Mesendoderm (in vitro differentiated cells): ENCODE data around the gene NUDCD3.

Experiments
- DNase-seq: peaks from one replicate; pipeline ENCODE4 v3.0.0; 2013
- H2AK5ac ChIP-seq: 2 replicates; pipeline ENCODE4 v1.6.1; 2013; ENCODE audit warnings: low read length, inconsistent platforms
- H2BK120ac ChIP-seq: 2 replicates; pipeline ENCODE4 v1.6.1; 2013; ENCODE audit warnings: low read depth, mild to moderate bottlenecking, low read length, moderate library complexity, mixed read lengths
- H2BK15ac ChIP-seq: replicated peaks from 2 replicates; pipeline ENCODE4 v1.6.1; 2013; ENCODE audit warnings: low read depth, mild to moderate bottlenecking, moderate library complexity
- H2BK5ac ChIP-seq: 2 replicates; pipeline ENCODE4 v1.6.1; 2013; ENCODE audit warnings: low read length, inconsistent platforms
- H3K18ac ChIP-seq: 2 replicates; pipeline ENCODE4 v1.6.1; 2013; ENCODE audit warnings: mild to moderate bottlenecking, low read length, mixed read lengths
- H3K23ac ChIP-seq: one replicate; pipeline ENCODE4 v1.6.1; 2013; ENCODE audit warnings: low read length
- H3K27ac ChIP-seq: 2 replicates; pipeline ENCODE4 v1.5.1; 2013; ENCODE audit warnings: low read depth, mild to moderate bottlenecking, inconsistent platforms, low read length, moderate library complexity
- H3K27me3 ChIP-seq: 2 replicates; pipeline ENCODE4 v1.6.1; 2013; ENCODE audit warnings: low read length, control low read depth, mild to moderate bottlenecking, inconsistent platforms; ENCODE audit not compliant: insufficient read depth, poor library complexity
- H3K36me3 ChIP-seq: 2 replicates; pipeline ENCODE4 v1.6.1; 2013; ENCODE audit warnings: low read length, inconsistent platforms; ENCODE audit not compliant: control insufficient read depth, insufficient read depth
- H3K4ac ChIP-seq: one replicate; pipeline ENCODE4 v1.6.1; 2013; ENCODE audit warnings: low read depth, mild to moderate bottlenecking, low read length, moderate library complexity
- H3K4me1 ChIP-seq: 2 replicates; pipeline ENCODE4 v1.6.1; 2013; ENCODE audit warnings: low read depth, low read length, inconsistent platforms; ENCODE audit not compliant: control insufficient read depth
- H3K4me2 ChIP-seq: 2 replicates; pipeline ENCODE4 v1.6.1; 2013; ENCODE audit warnings: low read length
- H3K4me3 ChIP-seq: 2 replicates; pipeline ENCODE4 v1.5.1; 2013; ENCODE audit warnings: mild to moderate bottlenecking, low read length
- H3K56ac ChIP-seq: one replicate; pipeline ENCODE4 v1.6.1; 2013; ENCODE audit warnings: low read length
- H3K79me1 ChIP-seq: 2 replicates; pipeline ENCODE4 v1.6.1; 2013; ENCODE audit warnings: low read length, inconsistent platforms
- H3K79me2 ChIP-seq: 2 replicates; pipeline ENCODE4 v1.6.1; 2013; ENCODE audit warnings: mild to moderate bottlenecking, low read length; ENCODE audit not compliant: control insufficient read depth, insufficient read depth
- H3K9ac ChIP-seq: 2 replicates; pipeline ENCODE4 v1.6.1; 2013; ENCODE audit warnings: low read length, inconsistent platforms
- H4K5ac ChIP-seq: one replicate; pipeline ENCODE4 v1.6.1; 2013; ENCODE audit warnings: low read length
- H4K8ac ChIP-seq: one replicate; pipeline ENCODE4 v1.6.1; 2013; ENCODE audit warnings: low read depth, mild to moderate bottlenecking, control low read depth, low read length, moderate library complexity
- WGBS: extraction: QIAGEN DNeasy Blood & Tissue Kit; methylation state at CpG from one replicate; pipeline ENCODE4 v1.1.7; 2013; ENCODE audit warnings: low lambda C conversion rate, missing lambda C conversion rate; ENCODE audit not compliant: insufficient coverage; ENCODE audit errors: extremely low coverage; 5-methylcytosine and 5-hydroxymethylcytosine counted together

NUDCD3 gene

DNA sequence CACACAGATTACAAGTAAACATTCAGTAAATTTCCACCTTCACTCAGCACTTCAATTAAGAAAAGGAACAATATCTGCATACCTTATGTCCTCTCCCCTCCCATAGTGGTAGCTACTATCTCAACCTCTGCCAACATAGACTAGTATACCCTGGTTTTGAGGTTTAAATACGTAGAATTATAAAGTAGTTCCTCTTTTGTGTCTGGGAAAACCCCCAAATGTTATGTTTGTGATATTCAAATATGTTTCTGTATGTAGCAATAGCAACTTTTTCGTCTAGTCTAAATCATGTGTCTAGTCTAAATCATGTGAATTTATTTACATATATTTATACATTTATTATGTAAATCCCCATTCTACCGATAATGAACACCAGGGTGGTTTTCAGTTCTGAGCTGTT, 151.9 kb downstream of the NUDCD3 start:
- H2AK5ac ChIP-seq, result no peak overlapping the region
- H3K4me1 ChIP-seq, result no peaks in the 10 kb centered on the region
- no peak overlapping the region for H3K9ac ChIP-seq
- no peaks in the 10 kb centered on the region for H3K36me3 ChIP-seq
- peaks cover 1% of the 10 kb centered on the region for H3K27me3 ChIP-seq
- no peak overlapping the region for H3K4me3 ChIP-seq
- H3K79me2 ChIP-seq, result no peaks in the 10 kb centered on the region
- no peak overlapping the region for H4K8ac ChIP-seq
- no peaks in the 10 kb centered on the region for H3K79me1 ChIP-seq
- H3K56ac ChIP-seq, result no peak overlapping the region
- no peak overlapping the region for H3K23ac ChIP-seq
- H2BK120ac ChIP-seq, result no peak overlapping the region
- H3K18ac ChIP-seq, result no peak overlapping the region
- no peak overlapping the region for H3K4ac ChIP-seq
- no peak overlapping the region for H4K5ac ChIP-seq
- H2BK15ac ChIP-seq, result no peak overlapping the region
- no peak for DNase-seq
- no peak overlapping the region for H2BK5ac ChIP-seq
- H3K4me2 ChIP-seq, result no peak overlapping the region
- no CpG with 5 or more reads among the region's 3 CpGs for whole genome bisulfite sequencing
- H3K27ac ChIP-seq, result no peak overlapping the region

DNA sequence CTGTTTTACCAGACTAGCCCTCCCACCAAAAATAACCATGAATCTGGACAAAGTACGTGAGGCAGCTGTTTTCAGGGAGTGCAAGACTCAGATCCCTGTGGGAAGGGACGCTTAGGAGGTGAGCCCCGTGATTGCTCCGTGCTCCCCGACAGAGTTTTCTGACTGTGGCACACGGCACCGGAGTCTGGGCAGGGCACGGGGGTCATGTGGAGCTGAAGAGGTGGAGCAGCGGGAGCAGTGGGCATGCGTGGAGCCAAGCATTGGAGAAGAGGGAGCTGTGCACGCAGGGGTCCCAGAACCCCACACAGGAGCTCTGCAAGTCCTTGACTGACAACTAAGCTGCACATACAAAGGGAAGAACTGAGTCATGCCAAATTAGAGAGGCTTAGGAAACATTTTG, 154.0 kb downstream of the NUDCD3 start:
- WGBS, result no CpG with 5 or more reads among the region's 11 CpGs
- Histone ChIP-seq H3K36me3 (no peaks in the 10 kb centered on the region), H3K18ac (no peak overlapping the region), H3K27ac (no peak overlapping the region), H2BK15ac (no peak overlapping the region), H3K4me2 (no peak overlapping the region), H3K27me3 (peaks cover 1% of the 10 kb centered on the region), H3K79me2 (no peaks in the 10 kb centered on the region), H4K8ac (no peak overlapping the region), H3K23ac (no peak overlapping the region), H3K4me3 (no peak overlapping the region), H3K56ac (no peak overlapping the region), H3K4me1 (no peaks in the 10 kb centered on the region), H3K79me1 (no peaks in the 10 kb centered on the region), H3K9ac (no peak overlapping the region), H3K4ac (no peak overlapping the region), H2BK5ac (no peak overlapping the region), H2AK5ac (no peak overlapping the region), H4K5ac (no peak overlapping the region), H2BK120ac (no peak overlapping the region)
- no peak for DNase-seq

DNA sequence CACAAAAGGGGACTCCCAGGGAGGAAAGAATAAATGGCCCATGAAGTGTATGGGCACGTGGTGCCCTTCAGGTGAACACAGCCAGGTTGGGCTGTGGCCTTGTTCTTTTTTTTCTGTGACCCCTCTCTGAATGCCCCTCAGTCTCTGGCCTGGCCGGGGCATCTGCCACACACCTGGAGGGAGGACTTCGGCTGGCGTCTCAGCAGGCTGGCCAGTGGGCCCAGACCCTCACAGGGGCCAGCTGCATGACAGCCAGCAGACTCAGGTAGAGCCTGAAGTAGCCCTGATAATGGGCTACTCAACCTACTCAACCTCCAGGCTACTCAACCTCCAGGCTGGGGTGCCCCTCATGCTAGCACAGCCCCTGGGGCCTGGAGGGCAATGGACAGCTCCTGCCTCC, 155.3 kb downstream of the NUDCD3 start:
- Histone ChIP-seq H3K27ac (no peak overlapping the region), H3K4me1 (no peaks in the 10 kb centered on the region), H3K79me2 (no peaks in the 10 kb centered on the region), H2AK5ac (no peak overlapping the region), H3K4me3 (no peak overlapping the region), H2BK5ac (no peak overlapping the region), H3K79me1 (no peaks in the 10 kb centered on the region), H3K56ac (no peak overlapping the region), H3K18ac (no peak overlapping the region), H2BK120ac (no peak overlapping the region), H3K9ac (no peak overlapping the region), H3K23ac (no peak overlapping the region), H4K5ac (no peak overlapping the region), H3K36me3 (no peaks in the 10 kb centered on the region), H3K4ac (no peak overlapping the region), H4K8ac (no peak overlapping the region), H2BK15ac (no peak overlapping the region), H3K4me2 (no peak overlapping the region), H3K27me3 (peaks cover 1% of the 10 kb centered on the region)
- no CpG with 5 or more reads among the region's 4 CpGs for WGBS
- DNase-seq, result no peak

GRCh38 chr7:44334734-44335097, 155.7 kb downstream of the NUDCD3 start:
- H2BK120ac ChIP-seq, result no peak overlapping the region
- H3K56ac ChIP-seq, result no peak overlapping the region
- no peaks in the 10 kb centered on the region for H3K79me2 ChIP-seq
- H3K36me3 ChIP-seq, result no peaks in the 10 kb centered on the region
- peaks cover 1% of the 10 kb centered on the region for H3K27me3 ChIP-seq
- no peak overlapping the region for H2AK5ac ChIP-seq
- no peak overlapping the region for H3K23ac ChIP-seq
- no peak overlapping the region for H3K4me2 ChIP-seq
- H3K4ac ChIP-seq, result no peak overlapping the region
- H4K8ac ChIP-seq, result no peak overlapping the region
- no peak overlapping the region for H2BK5ac ChIP-seq
- no peak for DNase-seq
- H2BK15ac ChIP-seq, result no peak overlapping the region
- no peak overlapping the region for H4K5ac ChIP-seq
- no peaks in the 10 kb centered on the region for H3K79me1 ChIP-seq
- WGBS, result no CpG with 5 or more reads among the region's 11 CpGs
- H3K4me1 ChIP-seq, result no peaks in the 10 kb centered on the region
- no peak overlapping the region for H3K27ac ChIP-seq
- H3K9ac ChIP-seq, result no peak overlapping the region
- H3K4me3 ChIP-seq, result no peak overlapping the region
- no peak overlapping the region for H3K18ac ChIP-seq

DNA sequence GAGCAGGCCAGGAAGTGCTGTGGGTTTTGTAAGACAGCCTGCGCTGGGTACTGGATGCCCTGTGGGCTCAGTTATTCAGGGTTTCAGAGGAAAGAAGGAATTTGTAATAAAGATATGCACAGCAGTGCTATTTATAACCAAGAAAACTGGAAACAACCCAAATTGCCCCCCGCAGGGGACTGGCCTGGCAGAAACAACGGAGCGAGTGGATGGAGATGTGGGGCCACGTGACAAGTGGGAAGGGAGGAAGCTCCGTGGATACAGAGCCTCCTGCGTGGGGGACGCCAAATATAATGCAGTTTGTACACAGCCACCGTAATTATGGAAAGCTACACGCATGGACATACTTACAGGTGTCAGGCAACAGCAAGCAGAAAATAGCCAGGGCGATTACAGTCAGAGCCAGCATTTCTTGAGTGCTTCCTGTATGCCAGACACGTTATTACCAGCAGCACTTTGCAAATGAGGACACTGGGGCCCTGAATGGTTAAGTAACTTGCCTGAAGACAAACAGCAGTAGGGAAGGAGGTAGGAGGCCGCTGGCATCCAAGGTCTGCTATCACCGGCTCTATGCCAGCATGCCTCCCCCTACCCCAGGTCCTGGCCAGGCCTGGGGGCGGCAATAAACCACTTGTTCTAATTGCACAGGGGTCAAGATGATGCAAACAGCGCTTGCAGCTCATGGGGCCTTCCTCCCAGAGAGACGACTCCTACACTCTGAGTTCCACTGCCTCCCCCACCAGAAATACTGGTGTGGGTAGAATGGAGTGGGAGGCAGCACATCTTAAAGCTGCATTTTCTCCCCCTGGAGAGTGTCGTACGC, 156.3 kb downstream of the NUDCD3 start:
- no peaks in the 10 kb centered on the region for H3K36me3 ChIP-seq
- H3K18ac ChIP-seq, result no peak overlapping the region
- no peak overlapping the region for H3K9ac ChIP-seq
- H3K56ac ChIP-seq, result no peak overlapping the region
- no peak overlapping the region for H2BK15ac ChIP-seq
- H3K4ac ChIP-seq, result no peak overlapping the region
- WGBS, result no CpG with 5 or more reads among the region's 19 CpGs
- H3K23ac ChIP-seq, result no peak overlapping the region
- H3K4me2 ChIP-seq, result no peak overlapping the region
- no peak overlapping the region for H4K8ac ChIP-seq
- DNase-seq, result no peak
- H3K27ac ChIP-seq, result no peak overlapping the region
- no peaks in the 10 kb centered on the region for H3K4me1 ChIP-seq
- no peak overlapping the region for H2AK5ac ChIP-seq
- no peaks in the 10 kb centered on the region for H3K79me2 ChIP-seq
- no peak overlapping the region for H2BK120ac ChIP-seq
- H2BK5ac ChIP-seq, result no peak overlapping the region
- H3K4me3 ChIP-seq, result no peak overlapping the region
- H4K5ac ChIP-seq, result no peak overlapping the region
- H3K27me3 ChIP-seq, result peaks cover 1% of the 10 kb centered on the region
- no peaks in the 10 kb centered on the region for H3K79me1 ChIP-seq

DNA sequence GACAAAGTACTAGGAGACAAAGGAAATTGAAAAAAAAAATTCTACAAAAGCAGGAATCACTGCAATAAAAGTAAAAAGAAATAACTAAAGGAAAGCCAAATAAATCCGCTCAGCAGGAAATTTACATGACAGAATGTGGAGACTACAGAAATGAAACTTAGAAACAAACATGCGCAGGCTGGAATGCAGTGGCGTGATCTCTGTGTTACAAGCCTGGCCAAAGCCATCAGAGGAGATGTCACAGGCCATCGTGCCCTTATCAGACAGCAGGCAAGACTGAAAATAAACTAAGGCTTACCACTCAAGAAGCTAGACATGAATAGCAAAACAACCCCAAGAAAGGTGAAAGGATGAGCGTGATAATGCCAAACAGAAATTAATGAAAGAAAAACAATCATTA, 158.8 kb downstream of the NUDCD3 start:
- H2BK5ac ChIP-seq, result no peak overlapping the region
- no peak overlapping the region for H3K27ac ChIP-seq
- no CpG with 5 or more reads among the region's 5 CpGs for WGBS
- H3K56ac ChIP-seq, result no peak overlapping the region
- DNase-seq, result no peak
- no peak overlapping the region for H2BK15ac ChIP-seq
- no peak overlapping the region for H2AK5ac ChIP-seq
- H3K36me3 ChIP-seq, result no peaks in the 10 kb centered on the region
- no peak overlapping the region for H3K4me2 ChIP-seq
- H3K27me3 ChIP-seq, result peaks cover 2% of the 10 kb centered on the region
- no peaks in the 10 kb centered on the region for H3K79me1 ChIP-seq
- no peak overlapping the region for H4K5ac ChIP-seq
- H4K8ac ChIP-seq, result no peak overlapping the region
- H3K18ac ChIP-seq, result no peak overlapping the region
- no peak overlapping the region for H2BK120ac ChIP-seq
- H3K4me3 ChIP-seq, result no peak overlapping the region
- H3K23ac ChIP-seq, result no peak overlapping the region
- no peak overlapping the region for H3K9ac ChIP-seq
- H3K79me2 ChIP-seq, result no peaks in the 10 kb centered on the region
- no peaks in the 10 kb centered on the region for H3K4me1 ChIP-seq
- no peak overlapping the region for H3K4ac ChIP-seq
